Measurements from ENCODE around the gene TAPBP. TPM values are rescaled to one million over a fixed set of nuclear protein-coding genes. Genes with fewer than 3 reads are reported as not detected.

Gene TAPBP
- total RNA-seq, 1 experiment from 2014 or later, result 45.5 TPM

DNA sequence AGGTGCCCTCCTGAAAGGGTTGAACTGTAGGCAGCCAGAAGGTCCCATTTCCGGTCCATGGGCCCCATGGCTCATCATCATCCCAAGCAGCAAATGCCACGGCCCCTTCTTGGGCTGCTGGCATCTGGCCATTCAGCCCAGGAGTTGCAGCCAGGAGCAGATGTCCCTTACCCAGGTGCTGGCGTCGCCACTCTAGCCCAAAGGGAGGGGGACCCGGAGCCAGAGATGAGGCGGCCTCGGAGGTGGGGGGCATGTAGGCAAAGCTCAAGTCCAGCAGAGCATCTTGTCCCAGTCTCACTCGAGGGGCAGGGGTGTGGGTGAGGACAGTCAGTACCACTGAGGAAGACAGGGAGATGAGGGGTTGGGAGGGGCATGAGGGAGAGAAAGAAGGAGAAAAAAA lies 8.8 kb downstream of the TAPBP start:
- in situ Hi-C loops (cut with HindIII; ENCODE audit: low pct_unique_long_range_greater_than_20kb, low sequenced_read_pairs), result no loop called here
- no peak for DNase-seq (ENCODE audit: low read depth, low spot score)

DNA sequence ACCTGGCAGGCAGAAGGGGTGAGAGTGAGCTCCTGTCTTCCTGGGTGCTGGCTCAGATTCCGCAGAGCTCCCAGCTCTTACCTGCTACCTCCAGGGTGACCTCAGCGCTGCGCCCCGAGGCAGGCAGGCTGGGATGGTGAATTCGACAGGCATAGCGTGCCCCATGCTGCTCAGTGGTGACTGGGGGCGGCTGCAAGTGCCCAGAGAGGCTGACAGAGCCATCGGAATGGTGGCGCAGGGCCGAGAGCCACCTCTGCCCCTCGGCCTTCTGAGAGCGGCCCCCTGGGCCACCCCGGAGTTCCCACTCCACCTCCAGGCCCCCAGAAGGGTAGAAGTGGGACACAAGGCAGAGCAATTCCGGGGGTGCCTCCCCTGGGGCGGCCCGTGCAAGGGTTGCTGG lies 9.7 kb downstream of the TAPBP start:
- in situ Hi-C loops (cut with HindIII; ENCODE audit: low pct_unique_long_range_greater_than_20kb, low sequenced_read_pairs), result no loop called here
- DNase-seq (ENCODE audit: low read depth, low spot score), result no peak

DNA sequence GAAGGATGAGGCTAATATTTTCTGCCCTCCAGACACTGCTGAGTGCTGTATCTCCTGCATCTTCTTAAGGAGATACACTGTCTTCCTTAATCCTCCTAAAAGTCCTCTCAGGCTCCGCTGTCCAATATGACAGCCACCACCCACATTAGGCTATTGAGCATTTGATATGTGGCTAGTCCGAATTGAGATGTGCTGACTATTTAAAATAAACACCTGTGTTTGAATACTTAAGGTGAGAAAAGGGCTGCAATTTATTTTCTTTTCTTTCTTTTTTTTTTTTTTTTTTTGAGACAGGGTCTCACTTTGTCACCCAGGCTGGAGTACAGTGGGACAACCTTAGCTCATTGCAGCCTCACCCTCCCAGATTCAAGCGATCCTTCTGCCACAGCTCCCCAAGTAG lies 12.0 kb downstream of the TAPBP start:
- DNase-seq (ENCODE audit: low read depth, low spot score), result no peak
- in situ Hi-C loops (cut with HindIII; ENCODE audit: low pct_unique_long_range_greater_than_20kb, low sequenced_read_pairs), result no loop called here

DNA sequence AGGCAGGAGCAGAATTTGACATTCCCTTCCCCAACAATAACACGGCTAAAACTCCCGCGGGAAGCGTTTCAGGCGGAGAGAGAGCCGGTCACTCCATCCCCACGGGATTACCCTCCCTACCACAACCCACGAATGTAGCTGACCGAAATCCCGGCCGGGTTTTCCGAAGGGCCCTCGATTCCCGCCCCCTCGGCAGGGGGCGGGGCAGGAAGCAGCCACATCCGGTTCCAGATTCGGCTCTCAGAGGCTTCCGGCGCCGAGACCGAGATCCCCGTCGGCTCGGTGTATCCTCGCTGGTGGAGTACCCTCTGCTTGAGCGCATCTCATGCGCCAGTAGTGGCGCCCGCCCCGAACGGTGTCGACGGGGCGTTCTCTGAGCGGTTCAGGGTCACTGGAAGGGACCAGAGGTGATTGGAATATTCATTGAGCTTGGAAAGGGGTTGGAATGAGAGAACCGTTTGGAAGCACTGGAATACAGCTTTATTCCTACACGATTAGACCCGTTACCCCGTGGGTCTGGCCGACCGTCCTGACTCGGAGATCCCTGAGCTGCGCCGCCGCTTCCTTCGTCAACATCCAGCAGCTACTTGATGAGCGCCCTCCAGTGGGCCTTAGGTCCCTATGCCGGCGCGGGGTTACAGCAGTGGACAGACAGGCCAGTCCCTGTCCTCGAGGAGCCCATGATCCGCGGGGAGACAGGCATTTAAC lies 14.5 kb downstream of the TAPBP start:
- in situ Hi-C loops (cut with HindIII; ENCODE audit: low pct_unique_long_range_greater_than_20kb, low sequenced_read_pairs), result no loop called here
- DNase-seq (ENCODE audit: low read depth, low spot score), result peak; percentile 93

DNA sequence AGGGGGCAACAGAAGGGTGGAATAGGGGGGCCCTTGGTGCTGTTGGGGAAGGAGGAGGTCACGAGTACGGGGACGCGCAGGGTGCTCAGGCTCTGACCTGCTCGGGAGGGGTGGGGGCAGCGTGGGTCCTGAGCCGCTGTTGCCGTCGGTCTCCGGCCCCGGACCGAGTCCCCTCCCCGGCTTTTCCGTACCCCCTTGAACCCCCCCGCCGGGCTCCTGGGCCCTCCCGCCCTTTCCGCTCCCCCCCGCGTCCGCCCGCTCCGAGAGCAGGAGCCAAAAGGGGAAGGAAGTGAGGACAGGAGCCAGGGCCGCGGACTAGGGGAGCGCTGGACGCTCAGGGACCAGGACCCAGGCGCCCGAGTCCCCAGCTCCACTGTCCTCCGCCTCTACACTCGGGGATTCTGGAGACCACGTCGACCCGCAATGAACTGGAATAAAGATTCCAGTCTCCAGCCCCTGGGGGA lies 15.1 kb downstream of the TAPBP start, which contains the start of gene RGL2:
TSS of gene RGL2 (minus strand) at position 170 of the 464 bp plus-strand sequence. CDS start 332 bp downstream, outside the sequence.
- in situ Hi-C loops (cut with HindIII; ENCODE audit: low pct_unique_long_range_greater_than_20kb, low sequenced_read_pairs), result no loop called here
- DNase-seq (ENCODE audit: low read depth, low spot score), result no peak

DNA sequence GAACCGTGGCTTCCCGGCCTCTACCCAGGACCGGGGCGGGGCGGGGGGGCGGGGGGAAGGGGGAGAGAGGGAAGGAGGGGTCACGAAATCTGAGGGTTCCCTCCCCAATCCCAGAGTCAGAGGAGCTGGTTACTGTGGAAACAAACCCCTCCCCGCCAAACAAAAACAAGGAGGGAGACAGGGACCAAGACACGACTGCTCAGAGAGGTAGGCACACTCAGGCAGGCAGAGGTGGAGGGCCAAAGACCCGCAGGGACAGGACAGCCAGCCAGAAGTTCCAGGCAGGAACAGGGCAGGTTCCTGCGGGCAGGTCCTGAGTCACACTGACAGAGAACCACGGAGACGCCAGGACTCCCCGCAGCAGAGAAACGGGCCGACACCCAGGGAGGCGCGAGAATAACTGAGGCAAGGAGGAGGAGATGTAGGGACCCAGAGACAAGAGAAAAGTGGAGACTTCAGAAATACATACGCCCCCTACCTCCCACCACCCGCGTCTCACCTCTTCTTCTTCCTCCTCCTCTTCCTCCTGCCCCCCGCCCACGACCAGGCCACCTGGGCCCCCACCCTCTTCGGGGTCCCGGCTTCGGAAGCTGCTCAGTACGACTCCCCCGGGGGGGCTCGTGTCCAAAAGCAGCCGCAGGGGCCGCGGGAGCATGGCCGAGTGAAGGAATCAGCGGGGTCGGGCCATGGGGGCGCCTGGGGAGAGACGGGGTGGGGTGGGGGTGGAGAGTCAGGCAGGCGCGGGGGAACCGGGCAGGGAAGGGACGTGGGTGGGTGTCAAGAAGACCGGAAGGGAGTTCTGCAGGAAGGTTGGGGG lies 15.7 kb downstream of the TAPBP start:
- in situ Hi-C loops (cut with HindIII; ENCODE audit: low pct_unique_long_range_greater_than_20kb, low sequenced_read_pairs), result no loop called here
- DNase-seq (ENCODE audit: low read depth, low spot score), result peak; percentile 80

DNA sequence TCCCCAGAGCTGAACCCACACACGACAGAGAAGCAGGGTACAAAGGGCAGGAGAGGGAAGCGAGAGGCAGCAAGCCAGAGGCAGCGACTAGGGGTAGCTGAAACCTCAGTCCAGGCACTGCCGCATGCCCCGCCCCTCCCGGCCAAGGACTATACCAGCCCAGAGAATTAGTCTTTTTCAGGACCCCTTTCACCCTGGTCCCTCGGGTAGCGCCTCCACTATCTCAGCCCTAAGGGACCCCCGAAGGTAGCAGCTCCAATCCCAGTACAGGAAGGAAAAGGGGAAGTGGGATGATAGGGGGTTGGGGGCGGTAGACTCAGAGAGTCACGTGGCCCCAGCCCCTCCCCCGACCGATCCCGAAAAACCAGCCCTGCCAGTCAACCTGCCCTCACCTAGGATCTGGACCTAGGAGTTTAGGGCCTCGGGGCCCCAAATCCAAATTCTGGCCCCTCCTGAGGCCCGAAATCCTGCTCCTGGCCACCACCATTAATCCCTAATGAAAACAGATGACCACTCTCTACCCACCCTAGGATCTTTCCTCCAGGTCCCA lies 16.4 kb downstream of the TAPBP start:
- in situ Hi-C loops (cut with HindIII; ENCODE audit: low pct_unique_long_range_greater_than_20kb, low sequenced_read_pairs), result no loop called here

DNA sequence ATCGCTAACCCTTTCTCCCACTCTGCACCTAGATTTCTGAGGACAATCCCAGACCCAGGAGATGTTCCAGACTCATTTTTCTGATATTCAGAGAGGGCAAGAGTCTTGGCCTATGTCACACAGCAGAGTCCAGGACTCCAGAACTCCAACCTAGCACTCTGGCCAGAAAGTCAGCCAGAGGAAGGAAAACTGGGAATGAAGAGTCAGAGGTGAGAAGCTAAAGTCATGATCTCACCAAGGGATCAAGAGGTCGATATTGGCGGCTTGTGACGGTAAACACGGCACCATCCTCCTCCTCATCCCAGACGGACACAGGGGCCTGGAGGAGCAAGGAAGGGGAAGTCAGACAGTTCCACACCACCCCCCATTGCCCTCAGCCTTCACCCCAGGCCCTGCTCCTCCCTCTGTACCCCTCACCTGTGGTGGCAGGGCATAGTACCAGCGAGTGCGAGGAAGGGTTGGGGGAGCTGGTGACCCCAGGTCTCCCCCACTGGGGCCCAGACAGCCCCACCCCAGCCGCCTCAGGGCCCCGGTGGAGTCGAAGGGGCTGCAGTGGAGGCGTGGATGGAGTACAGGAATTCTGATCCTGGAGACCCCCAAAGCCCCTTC lies 17.0 kb downstream of the TAPBP start:
- DNase-seq (ENCODE audit: low read depth, low spot score), result no peak
- in situ Hi-C loops (cut with HindIII; ENCODE audit: low pct_unique_long_range_greater_than_20kb, low sequenced_read_pairs), result no loop called here

More for the DNA sequence above, 16.4 kb downstream of the TAPBP start:
- no peak for DNase-seq (ENCODE audit: low read depth, low spot score)

DNA sequence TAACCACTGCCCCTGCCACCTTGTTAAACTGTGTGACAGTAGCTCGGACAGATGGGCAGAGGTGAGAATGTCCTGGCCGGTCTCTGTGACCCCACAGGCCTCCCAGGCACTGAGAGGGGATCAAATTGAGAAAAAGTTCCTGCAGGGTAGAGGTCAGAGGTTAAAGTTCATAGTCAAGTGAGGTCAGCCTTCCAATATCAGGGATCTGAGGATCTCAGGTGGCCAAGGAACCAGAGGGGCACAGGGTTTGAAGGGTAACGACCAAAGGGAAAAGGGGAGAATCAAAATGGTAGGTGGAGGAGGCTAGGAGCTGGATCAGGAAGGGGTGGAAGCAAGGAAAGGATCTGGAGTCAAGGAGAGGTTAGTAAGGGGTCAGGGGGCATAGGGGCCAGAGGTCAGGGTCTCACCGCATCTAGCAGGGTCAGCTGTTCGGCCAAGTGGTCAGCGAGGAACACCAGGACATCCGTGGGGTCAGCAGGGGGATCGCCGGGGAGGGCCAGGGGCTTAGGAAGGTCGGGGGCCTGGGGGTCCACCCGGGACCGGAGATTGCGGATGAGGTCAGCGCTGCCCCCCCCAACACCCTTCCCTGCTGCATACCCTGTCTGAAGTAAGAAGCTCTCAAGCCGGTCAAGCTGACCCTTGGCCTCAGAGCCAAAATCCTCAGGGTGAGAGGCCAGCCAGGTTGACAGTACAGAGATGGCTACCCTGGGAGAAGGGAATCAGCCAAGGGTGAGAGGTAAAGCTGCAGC lies 18.1 kb downstream of the TAPBP start:
- DNase-seq (ENCODE audit: low read depth, low spot score), result no peak
- in situ Hi-C loops (cut with HindIII; ENCODE audit: low pct_unique_long_range_greater_than_20kb, low sequenced_read_pairs), result no loop called here

DNA sequence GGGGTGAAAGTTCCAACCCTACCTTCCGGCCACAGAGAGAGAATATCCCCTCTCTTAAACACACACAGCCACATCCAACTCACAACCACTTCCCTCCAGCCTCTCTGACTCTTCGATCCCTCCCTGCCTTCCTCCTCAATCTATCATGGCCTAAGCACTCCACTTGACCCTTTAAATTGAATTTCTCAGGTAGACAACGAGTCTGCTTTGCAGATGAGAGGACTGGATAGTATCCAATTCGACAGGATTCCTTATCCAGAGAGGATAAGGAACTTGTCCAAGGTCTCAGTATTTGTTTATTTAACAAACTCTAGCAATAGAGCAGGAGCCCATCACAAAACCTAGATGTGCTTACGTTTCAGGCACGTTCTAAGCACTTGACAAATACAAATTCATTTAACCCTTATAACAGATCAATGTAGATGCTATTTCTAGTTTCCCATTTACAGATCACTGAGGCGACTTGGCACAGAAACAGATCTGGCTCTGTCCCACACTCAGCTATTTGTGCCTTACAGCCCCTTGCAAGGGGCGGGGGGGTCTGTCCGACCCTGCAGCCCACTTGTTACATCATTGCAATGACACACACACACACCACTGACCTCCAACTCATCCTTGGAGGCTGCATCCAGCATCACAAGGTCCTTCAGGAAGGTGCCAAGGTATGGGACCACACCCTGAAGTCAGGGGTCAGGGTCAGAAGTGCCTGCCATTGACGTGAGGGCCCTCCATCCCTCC lies 19.6 kb downstream of the TAPBP start:
- in situ Hi-C loops (cut with HindIII; ENCODE audit: low pct_unique_long_range_greater_than_20kb, low sequenced_read_pairs), result no loop called here
- no peak for DNase-seq (ENCODE audit: low read depth, low spot score)

DNA sequence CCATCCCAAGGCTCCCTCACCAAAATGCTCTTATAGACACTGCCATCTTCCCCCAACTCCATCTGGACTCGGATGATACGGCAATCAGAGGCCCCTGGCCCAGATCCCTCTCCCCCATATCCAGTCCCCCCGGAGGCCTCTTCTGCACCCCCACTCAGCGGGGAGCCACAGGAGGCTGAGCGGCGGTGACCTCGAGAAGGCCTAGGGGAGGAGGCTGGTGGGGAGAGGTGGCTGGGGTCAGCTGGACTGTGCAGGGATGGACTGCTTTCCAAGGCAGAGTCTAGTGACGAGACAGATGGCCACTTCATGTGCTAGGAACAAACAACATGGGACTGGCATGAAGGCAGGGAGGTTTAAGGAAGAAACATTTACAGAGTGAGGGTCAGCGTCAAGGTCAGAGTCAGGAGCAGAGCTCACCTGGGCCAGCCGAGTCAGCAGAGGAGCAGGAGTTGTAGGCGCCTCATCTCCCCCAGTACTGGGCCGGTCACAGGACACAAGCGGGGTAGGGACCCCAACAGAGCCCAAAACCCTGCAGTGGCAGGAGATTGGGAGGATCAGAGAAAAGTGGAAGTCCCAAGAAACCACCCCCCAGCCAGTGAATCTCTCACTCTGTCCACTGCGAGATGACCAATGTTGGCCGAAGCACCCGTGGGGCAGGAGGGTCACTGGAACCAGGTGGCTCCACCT lies 20.7 kb downstream of the TAPBP start:
- in situ Hi-C loops (cut with HindIII; ENCODE audit: low pct_unique_long_range_greater_than_20kb, low sequenced_read_pairs), result no loop called here

DNA sequence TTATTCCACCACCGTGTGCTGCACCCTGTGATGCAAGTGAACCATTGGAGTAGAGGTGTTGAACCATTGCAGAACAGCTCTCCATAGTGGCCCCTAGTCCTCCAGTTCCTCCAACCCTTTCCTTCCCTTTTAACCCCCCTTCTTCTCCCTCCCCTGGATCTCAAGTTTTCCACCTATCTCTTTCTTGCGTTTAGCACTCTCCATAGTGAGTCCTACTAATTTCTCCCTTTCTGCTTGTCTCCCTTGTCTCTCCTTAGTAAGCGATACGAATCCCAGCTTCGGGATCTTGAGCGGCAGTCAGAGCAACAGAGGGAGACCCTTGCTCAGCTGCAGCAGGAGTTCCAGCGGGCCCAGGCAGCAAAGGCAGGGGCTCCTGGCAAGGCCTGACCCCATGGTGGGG lies 23.4 kb downstream of the TAPBP start:
- no peak for DNase-seq (ENCODE audit: low read depth, low spot score)
- in situ Hi-C loops (cut with HindIII; ENCODE audit: low pct_unique_long_range_greater_than_20kb, low sequenced_read_pairs), result no loop called here

More for the DNA sequence above, 20.7 kb downstream of the TAPBP start:
- DNase-seq (ENCODE audit: low read depth, low spot score), result no peak

DNA sequence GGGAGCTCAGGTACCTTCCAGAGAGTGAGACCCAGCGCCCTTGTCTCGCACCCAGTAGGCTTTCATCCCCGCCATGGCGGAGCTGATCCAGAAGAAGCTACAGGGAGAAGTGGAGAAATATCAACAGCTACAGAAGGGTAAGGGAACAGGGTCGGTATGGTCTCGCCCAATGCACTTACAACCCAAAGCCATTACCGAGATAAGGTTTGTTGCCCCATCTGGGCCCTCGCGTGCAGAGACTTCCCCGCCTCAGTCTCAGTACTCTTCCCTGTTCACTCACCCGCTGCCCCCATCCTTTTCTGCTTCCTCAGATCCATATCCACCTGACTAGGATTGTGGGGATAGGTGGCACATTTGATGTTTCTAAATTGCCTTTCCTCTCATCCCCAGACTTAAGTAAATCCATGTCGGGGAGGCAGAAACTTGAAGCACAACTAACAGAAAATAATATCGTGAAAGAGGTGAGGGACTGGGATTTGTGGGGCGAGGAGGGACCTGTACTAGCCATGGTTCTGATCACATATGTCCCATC lies 24.0 kb downstream of the TAPBP start:
- DNase-seq (ENCODE audit: low read depth, low spot score), result no peak
- in situ Hi-C loops (cut with HindIII; ENCODE audit: low pct_unique_long_range_greater_than_20kb, low sequenced_read_pairs), result no loop called here

DNA sequence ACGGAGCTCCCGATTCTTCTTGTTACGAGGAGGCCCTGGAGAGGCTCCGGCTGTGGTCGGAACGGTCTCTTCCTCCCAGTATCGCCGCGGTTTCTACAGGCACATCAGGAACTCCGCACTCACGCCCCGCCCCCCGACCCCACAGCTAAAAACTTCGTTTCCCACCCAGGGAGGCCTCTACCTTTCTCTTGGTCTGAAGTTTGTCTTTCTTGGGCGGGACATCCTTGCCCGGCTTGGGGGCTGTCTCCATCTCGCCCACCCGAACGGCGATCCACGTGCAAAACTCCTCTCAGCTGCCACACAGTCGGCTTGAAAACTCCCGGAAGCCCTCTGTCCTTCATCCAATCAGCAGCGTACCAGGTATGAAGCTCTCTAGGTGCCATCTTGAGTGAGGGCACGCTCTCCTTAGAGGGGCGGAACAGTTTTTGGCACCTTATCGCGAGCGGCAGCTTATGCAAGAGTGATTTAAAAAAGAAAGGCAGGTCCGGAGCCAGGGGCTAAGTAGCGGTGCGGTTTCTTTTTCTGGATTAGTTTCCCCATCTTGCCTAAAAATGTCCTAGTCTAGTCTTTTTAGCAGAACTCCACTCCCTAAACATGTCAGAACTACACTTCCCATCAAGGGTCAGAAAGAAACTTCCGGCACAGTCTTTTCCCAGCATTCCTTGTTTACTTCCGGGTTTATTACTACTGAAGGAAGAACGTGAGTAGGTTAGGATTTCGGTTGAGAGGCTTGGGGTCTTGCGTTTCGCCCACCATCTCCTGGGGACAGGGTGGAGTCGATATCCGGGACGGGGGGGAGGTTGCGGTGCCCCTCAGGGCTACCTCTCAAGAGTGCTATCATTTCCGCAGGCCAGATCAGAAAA lies 24.7 kb downstream of the TAPBP start, which contains the start of the genes PFDN6 and WDR46:
TSS of gene PFDN6 (plus strand) at position 681 of the 863 bp plus-strand sequence. CDS start 256 bp downstream, outside the sequence.
TSS of gene WDR46 (minus strand) at position 319 of the 863 bp plus-strand sequence. CDS start at position 250, 69 bp downstream.
- DNase-seq (ENCODE audit: low read depth, low spot score), result peak; percentile 92
- in situ Hi-C loops (cut with HindIII; ENCODE audit: low pct_unique_long_range_greater_than_20kb, low sequenced_read_pairs), result no loop called here
